Measurements from ENCODE around the gene TFAP2B.

Gene TFAP2B

GRCh38 chr6:50842446-50842845 is 23.8 kb downstream of the TFAP2B start:
- Histone ChIP-seq H3K4me3 (ENCODE audit: low read length, poor library complexity, severe bottlenecking) (no peak overlapping the region), H3K9me3 (ENCODE audit: insufficient read depth, low read depth, low read length) (no peaks in the 10 kb centered on the region), H3K79me2 (ENCODE audit: insufficient read depth, low read length) (no peaks in the 10 kb centered on the region), H3F3A (ENCODE audit: low read depth) (no peaks in the 10 kb centered on the region), H3K9ac (ENCODE audit: low read depth, low read length, poor library complexity, severe bottlenecking) (no peak overlapping the region), H3K9me2 (replicated peaks; ENCODE audit: low read depth, low read length) (no peaks in the 10 kb centered on the region), H2AFZ (ENCODE audit: low read length) (no peak overlapping the region), H4K20me1 (ENCODE audit: insufficient read depth, low read length, poor library complexity, severe bottlenecking) (no peaks in the 10 kb centered on the region), H3K4me2 (ENCODE audit: low read depth, low read length, poor library complexity, severe bottlenecking) (no peak overlapping the region), H3K27me3 (ENCODE audit: insufficient read depth, low read length, poor library complexity, severe bottlenecking) (no peaks in the 10 kb centered on the region), H3K4me1 (ENCODE audit: insufficient read depth, low read length, poor library complexity, severe bottlenecking) (no peaks in the 10 kb centered on the region), H3K36me3 (ENCODE audit: insufficient read depth, low read length) (no peaks in the 10 kb centered on the region)
- no peak for TF ChIP-seq EZH2phosphoT487 (IDR thresholded peaks at IDR 0.05; ENCODE audit: borderline replicate concordance)
- TF ChIP-seq CTCF (conservative IDR thresholded peaks at IDR 0.05; ENCODE audit: low read length), result no peak

GRCh38 chr6:50842861-50843384 is 24.3 kb downstream of the TFAP2B start:
- Histone ChIP-seq H3K4me3 (ENCODE audit: low read length, poor library complexity, severe bottlenecking) (no peak overlapping the region), H3F3A (ENCODE audit: low read depth) (no peaks in the 10 kb centered on the region), H3K36me3 (ENCODE audit: insufficient read depth, low read length) (no peaks in the 10 kb centered on the region), H3K9ac (ENCODE audit: low read depth, low read length, poor library complexity, severe bottlenecking) (no peak overlapping the region), H3K9me2 (replicated peaks; ENCODE audit: low read depth, low read length) (no peaks in the 10 kb centered on the region), H2AFZ (ENCODE audit: low read length) (no peak overlapping the region), H3K9me3 (ENCODE audit: insufficient read depth, low read depth, low read length) (no peaks in the 10 kb centered on the region), H3K27me3 (ENCODE audit: insufficient read depth, low read length, poor library complexity, severe bottlenecking) (no peaks in the 10 kb centered on the region), H3K4me2 (ENCODE audit: low read depth, low read length, poor library complexity, severe bottlenecking) (no peak overlapping the region), H3K79me2 (ENCODE audit: insufficient read depth, low read length) (no peaks in the 10 kb centered on the region), H3K4me1 (ENCODE audit: insufficient read depth, low read length, poor library complexity, severe bottlenecking) (no peaks in the 10 kb centered on the region), H4K20me1 (ENCODE audit: insufficient read depth, low read length, poor library complexity, severe bottlenecking) (no peaks in the 10 kb centered on the region)
- TF ChIP-seq CTCF (conservative IDR thresholded peaks at IDR 0.05; ENCODE audit: low read length) (no peak), EZH2phosphoT487 (IDR thresholded peaks at IDR 0.05; ENCODE audit: borderline replicate concordance) (no peak)

GRCh38 chr6:50843842-50844241 is 25.2 kb downstream of the TFAP2B start:
- Histone ChIP-seq H3K79me2 (ENCODE audit: insufficient read depth, low read length) (no peaks in the 10 kb centered on the region), H2AFZ (ENCODE audit: low read length) (no peak overlapping the region), H3F3A (ENCODE audit: low read depth) (no peaks in the 10 kb centered on the region), H3K4me3 (ENCODE audit: low read length, poor library complexity, severe bottlenecking) (no peak overlapping the region), H3K9me2 (replicated peaks; ENCODE audit: low read depth, low read length) (no peaks in the 10 kb centered on the region), H3K9ac (ENCODE audit: low read depth, low read length, poor library complexity, severe bottlenecking) (no peak overlapping the region), H3K27me3 (ENCODE audit: insufficient read depth, low read length, poor library complexity, severe bottlenecking) (no peaks in the 10 kb centered on the region), H3K4me1 (ENCODE audit: insufficient read depth, low read length, poor library complexity, severe bottlenecking) (no peaks in the 10 kb centered on the region), H3K4me2 (ENCODE audit: low read depth, low read length, poor library complexity, severe bottlenecking) (no peak overlapping the region), H4K20me1 (ENCODE audit: insufficient read depth, low read length, poor library complexity, severe bottlenecking) (no peaks in the 10 kb centered on the region), H3K9me3 (ENCODE audit: insufficient read depth, low read depth, low read length) (no peaks in the 10 kb centered on the region), H3K36me3 (ENCODE audit: insufficient read depth, low read length) (no peaks in the 10 kb centered on the region)
- TF ChIP-seq CTCF (conservative IDR thresholded peaks at IDR 0.05; ENCODE audit: low read length) (no peak), EZH2phosphoT487 (IDR thresholded peaks at IDR 0.05; ENCODE audit: borderline replicate concordance) (no peak)

Measured in Loucy (cell line).